CD14-positive monocyte (primary cell): ENCODE data around the gene CCL25. TPM values are rescaled to one million over a fixed set of nuclear protein-coding genes. Genes with fewer than 3 reads are reported as not detected.
A peak's percentile ranks its signal among the peaks of the same experiment; 100 is the strongest.

ENCODE experiments used
- DNase-seq, 3 donors: peaks; one replicate each; pipeline ENCODE4 v3.0.0-alpha.2; 2011 to 2022
- H2AFZ ChIP-seq: 2 replicates; pipeline ENCODE4 v1.6.0; 2012; ENCODE audit warnings: mild to moderate bottlenecking, low read depth, low read length, inconsistent platforms; ENCODE audit not compliant: insufficient read depth, poor library complexity, severe bottlenecking
- H3K27ac ChIP-seq, 2 donors: 1 replicate in 1 of 2; 2 replicates in 1 of 2; pipeline ENCODE4 v1.5.1; 2012 to 2013; ENCODE audit warnings: low read length in 2 of 2, control low read depth in 1 of 2, inconsistent platforms in 1 of 2, low read depth in 1 of 2, mild to moderate bottlenecking in 1 of 2
- H3K27me3 ChIP-seq, 2 donors: one replicate each; pipeline versions ENCODE4 v1.6.0 to v1.6.1; 2011 to 2013; ENCODE audit warnings: low read length in 2 of 2; ENCODE audit not compliant: control insufficient read depth in 2 of 2, insufficient read depth in 2 of 2
- H3K36me3 ChIP-seq, 2 donors: replicated peaks in 1 of 2; 1 replicate in 1 of 2; 2 replicates in 1 of 2; pipeline versions ENCODE4 v1.5.1 to v1.6.1; 2012 to 2013; ENCODE audit warnings: low read length in 2 of 2, control low read depth in 1 of 2, inconsistent platforms in 1 of 2, mild to moderate bottlenecking in 1 of 2; ENCODE audit not compliant: insufficient read depth in 2 of 2, control insufficient read depth in 1 of 2
- H3K4me1 ChIP-seq, 2 donors: 1 replicate in 1 of 2; 2 replicates in 1 of 2; pipeline versions ENCODE4 v1.5.1 to v1.6.1; 2012 to 2013; ENCODE audit warnings: low read length in 2 of 2, control low read depth in 1 of 2, inconsistent platforms in 1 of 2, mild to moderate bottlenecking in 1 of 2, moderate library complexity in 1 of 2; ENCODE audit not compliant: insufficient read depth in 2 of 2, control insufficient read depth in 1 of 2
- H3K4me2 ChIP-seq: replicated peaks from 2 replicates; pipeline ENCODE3; 2012; ENCODE audit warnings: low read length, moderate library complexity, mild to moderate bottlenecking; ENCODE audit not compliant: poor library complexity, severe bottlenecking; ENCODE audit errors: extremely low read depth
- H3K4me3 ChIP-seq, 3 experiments: fragments of 200-600 bp in 1 of 3; sonication (generic) in 1 of 3; replicated peaks in 1 of 3; 1 replicate in 2 of 3; 2 replicates in 1 of 3; pipeline ENCODE4 v1.5.1; 2011 to 2013; ENCODE audit warnings: low read length in 3 of 3, mild to moderate bottlenecking in 3 of 3, control low read depth in 2 of 3, low read depth in 2 of 3, inconsistent platforms in 1 of 3, moderate library complexity in 1 of 3
- H3K79me2 ChIP-seq: 2 replicates; pipeline ENCODE4 v1.6.0; 2012; ENCODE audit warnings: mild to moderate bottlenecking, control low read depth, inconsistent platforms, low read length, moderate library complexity; ENCODE audit not compliant: insufficient read depth
- H3K9ac ChIP-seq: 2 replicates; pipeline ENCODE4 v1.6.0; 2017; ENCODE audit warnings: low read length, mild to moderate bottlenecking; ENCODE audit not compliant: insufficient read depth, poor library complexity, severe bottlenecking
- H3K9me3 ChIP-seq, 2 donors: replicated peaks in 1 of 2; 1 replicate in 1 of 2; 2 replicates in 1 of 2; pipeline versions ENCODE4 v1.5.1 to v1.6.1; 2012 to 2013; ENCODE audit warnings: low read length in 2 of 2, control low read depth in 1 of 2; ENCODE audit not compliant: control insufficient read depth in 1 of 2, insufficient read depth in 1 of 2
- H4K20me1 ChIP-seq: 2 replicates; pipeline ENCODE4 v1.6.0; 2012; ENCODE audit warnings: mild to moderate bottlenecking, low read length, control low read depth, moderate library complexity; ENCODE audit not compliant: insufficient read depth
- H3K27ac Mint-ChIP-seq, 7 donors: one replicate each; pipeline ENCODE4 v1.8.0; 2020; ENCODE audit warnings: mild to moderate bottlenecking in 7 of 7, mixed read lengths in 7 of 7, moderate library complexity in 6 of 7, inconsistent platforms in 2 of 7
- H3K27me3 Mint-ChIP-seq, 3 donors: one replicate each; pipeline ENCODE4 v1.8.0; 2021 to 2022; ENCODE audit warnings: low read depth in 3 of 3, mild to moderate bottlenecking in 3 of 3, mixed read lengths in 3 of 3, moderate library complexity in 3 of 3, inconsistent platforms in 1 of 3
- H3K36me3 Mint-ChIP-seq, 2 donors: one replicate each; pipeline ENCODE4 v1.8.0; 2020; ENCODE audit warnings: mixed read lengths in 2 of 2, inconsistent platforms in 1 of 2, mild to moderate bottlenecking in 1 of 2
- H3K4me1 Mint-ChIP-seq: one replicate; pipeline ENCODE4 v1.8.0; 2020; ENCODE audit warnings: mild to moderate bottlenecking, mixed read lengths
- H3K4me3 Mint-ChIP-seq, 2 donors: one replicate each; pipeline ENCODE4 v1.8.0; 2020; ENCODE audit warnings: mild to moderate bottlenecking in 2 of 2, mixed read lengths in 2 of 2, moderate library complexity in 1 of 2
- H3K9me3 Mint-ChIP-seq, 7 donors: one replicate each; pipeline ENCODE4 v1.8.0; 2020 to 2022; ENCODE audit warnings: mixed read lengths in 7 of 7, mild to moderate bottlenecking in 6 of 7, moderate library complexity in 6 of 7, inconsistent platforms in 2 of 7
- CTCF ChIP-seq: fragments of 200-600 bp; IDR thresholded peaks from one replicate; pipeline ENCODE4 v1.8.0; 2022; ENCODE audit warnings: antibody characterized with exemption, mild to moderate bottlenecking
- WGBS: methylation state at CpG from one replicate; pipeline ENCODE4 v1.1.5; 2013; ENCODE audit warnings: missing lambda C conversion rate; ENCODE audit not compliant: insufficient coverage; 5-methylcytosine and 5-hydroxymethylcytosine counted together
- intact Hi-C, 2 donors: fragments of 100-400 bp; cut with micrococcal nuclease; formaldehyde crosslinking; loops; one replicate each; pipeline versions ENCODE4 v1.15.0 to v1.15.1; 2023
- polyA plus RNA-seq, 3 donors: library from polyadenylated mRNA; depleted of rRNA in 1 of 3; unstranded in 2 of 3; stranded (reverse) in 1 of 3; fragments of 300-500 nt in 2 of 3; fragments of >200 nt in 1 of 3; fragmentation: Illumina TruSeq in 2 of 3; gene quantifications; 1 replicate in 2 of 3; 2 replicates in 1 of 3; pipeline ENCODE4 v1.2.3, GENCODE V29; 2012 to 2021

The CCL25 gene
- polyA plus RNA-seq, 3 donors: not detected

DNA sequence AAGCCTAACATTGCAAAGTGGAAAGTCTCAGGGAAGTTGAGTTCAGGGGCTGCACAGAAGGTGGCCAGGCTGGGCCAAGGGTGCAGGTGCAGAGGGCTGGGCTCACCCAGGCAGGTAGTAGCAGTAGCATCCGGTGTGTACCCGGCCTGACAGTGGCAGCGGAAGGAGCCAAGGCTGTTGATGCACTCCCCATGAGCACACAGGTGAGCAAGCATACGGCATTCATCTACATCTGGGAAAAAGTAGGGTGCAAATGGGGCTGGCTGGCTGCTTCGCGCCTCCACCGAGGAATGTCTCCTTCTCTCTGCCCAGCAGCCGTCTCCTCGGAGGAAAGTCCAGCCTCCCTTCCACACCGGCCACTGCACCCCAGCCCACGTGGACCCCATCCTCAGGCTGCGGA, 30.6 kb downstream of the CCL25 start:
- Mint-ChIP-seq H3K36me3 (no peaks in the 10 kb centered on the region), H3K27me3 (peaks cover 7 to 12% (median 9%) of the 10 kb centered on the region in 3 donors), H3K4me1 (peaks cover 9% of the 10 kb centered on the region), H3K9me3 (peaks cover 0 to 10% (median 3%) of the 10 kb centered on the region in 7 donors), H3K4me3 (no peak overlapping the region), H3K27ac (peak overlapping the region in 1 of 7 donors; percentile 3)
- intact Hi-C loops: no loop called here
- H3K36me3 ChIP-seq: no peaks in the 10 kb centered on the region
- no peaks in the 10 kb centered on the region for H4K20me1 ChIP-seq
- H3K9ac ChIP-seq: no peak overlapping the region
- peaks cover 0 to 2% of the 10 kb centered on the region in 2 donors for H3K9me3 ChIP-seq
- WGBS: 97% methylated on average over 11 of the region's 12 CpGs
- H3K79me2 ChIP-seq: no peaks in the 10 kb centered on the region
- no peak overlapping the region for H3K4me2 ChIP-seq
- no peak overlapping the region for H2AFZ ChIP-seq
- no peak for TF ChIP-seq CTCF
- no peak overlapping the region for H3K27ac ChIP-seq
- no peaks in the 10 kb centered on the region for H3K4me1 ChIP-seq
- H3K27me3 ChIP-seq: no peaks in the 10 kb centered on the region
- DNase-seq: no peak
- no peak overlapping the region for H3K4me3 ChIP-seq

- Mint-ChIP-seq H3K36me3 (no peaks in the 10 kb centered on the region), H3K9me3 (peaks cover 0 to 10% (median 3%) of the 10 kb centered on the region in 7 donors), H3K27ac (no peak overlapping the region), H3K4me3 (no peak overlapping the region), H3K27me3 (peaks cover 6 to 8% (median 7%) of the 10 kb centered on the region in 3 donors), H3K4me1 (peaks cover 9% of the 10 kb centered on the region)
- DNase-seq: no peak
- Histone ChIP-seq H3K9ac (no peak overlapping the region), H3K4me2 (no peak overlapping the region), H3K4me3 (no peak overlapping the region), H3K27me3 (no peaks in the 10 kb centered on the region), H3K9me3 (peaks cover 0 to 2% of the 10 kb centered on the region in 2 donors), H3K4me1 (no peaks in the 10 kb centered on the region), H4K20me1 (no peaks in the 10 kb centered on the region), H2AFZ (no peak overlapping the region), H3K27ac (no peak overlapping the region), H3K36me3 (no peaks in the 10 kb centered on the region), H3K79me2 (no peaks in the 10 kb centered on the region)
- 97% methylated on average over 9 of the region's 13 CpGs for WGBS
- TF ChIP-seq CTCF: no peak
- intact Hi-C loops: no loop called here
Observed at GRCh38 chr19:8084152-8084551, 31.6 kb downstream of the CCL25 start.
